HG02840 (cell line): ENCODE results near the gene FKBP2.
"Not testable (repeated sequence)": the region's sequence is repeated elsewhere in the genome, so short reads cannot be mapped to it uniquely, and the experiment has no call there.

Source experiments
- ATAC-seq: cut with Tn5 transposase; IDR thresholded peaks from one replicate; pipeline ENCODE4 v1.9.1; 2021; ENCODE audit warnings: mild to moderate bottlenecking, moderate library complexity, moderate number of reproducible peaks; ENCODE audit not compliant: unreplicated experiment, low FRiP score

The FKBP2 gene

DNA sequence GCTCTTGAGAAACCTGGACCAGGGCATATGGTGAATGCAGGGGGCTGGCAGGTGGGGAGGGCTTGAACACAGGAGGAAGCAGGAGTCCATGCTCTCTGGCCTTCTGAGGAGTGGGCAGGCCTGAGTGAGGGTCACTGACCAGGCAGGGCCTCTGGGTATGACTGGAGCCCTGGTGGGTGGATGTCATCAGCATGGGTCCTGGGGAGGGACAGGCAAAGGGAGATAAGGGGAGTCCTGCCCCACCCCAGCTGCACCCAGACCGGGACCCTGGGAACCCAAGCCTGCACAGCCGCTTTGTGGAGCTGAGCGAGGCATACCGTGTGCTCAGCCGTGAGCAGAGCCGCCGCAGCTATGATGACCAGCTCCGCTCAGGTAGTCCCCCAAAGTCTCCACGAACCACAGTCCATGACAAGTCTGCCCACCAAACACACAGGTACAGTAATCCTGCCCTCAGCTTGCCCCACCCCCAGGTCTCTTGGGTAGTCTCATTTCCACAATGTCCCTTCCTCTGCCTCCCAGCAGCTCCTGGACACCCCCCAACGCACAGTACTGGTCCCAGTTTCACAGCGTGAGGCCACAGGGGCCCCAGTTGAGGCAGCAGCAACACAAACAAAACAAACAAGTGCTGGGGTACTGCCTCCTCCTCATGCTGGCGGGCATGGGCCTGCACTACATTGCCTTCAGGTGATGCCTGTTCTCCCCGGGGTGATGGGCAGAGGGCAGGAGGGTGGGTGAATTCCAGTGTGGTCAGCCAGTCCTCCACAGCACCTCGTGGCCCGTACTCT lies 8.5 kb upstream of the FKBP2 start:
- no peak for ATAC-seq

DNA sequence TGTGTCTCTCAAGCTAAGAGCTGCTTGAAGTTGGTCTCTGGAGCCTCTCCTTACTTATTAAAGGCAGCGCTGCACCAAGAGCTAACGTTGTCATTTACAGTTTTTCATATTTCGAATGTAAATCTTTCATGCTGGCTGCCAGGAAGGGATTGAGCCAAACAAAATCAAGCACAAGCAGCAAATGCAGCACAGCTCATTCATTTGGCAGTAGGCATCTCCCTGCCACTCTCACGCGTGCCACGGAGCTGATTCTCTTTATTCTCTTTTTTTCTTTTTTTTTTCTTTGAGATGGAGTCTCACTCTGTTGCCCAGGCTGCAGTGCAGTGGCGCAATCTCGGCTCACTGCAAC lies 8.0 kb upstream of the FKBP2 start:
- ATAC-seq: no peak

DNA sequence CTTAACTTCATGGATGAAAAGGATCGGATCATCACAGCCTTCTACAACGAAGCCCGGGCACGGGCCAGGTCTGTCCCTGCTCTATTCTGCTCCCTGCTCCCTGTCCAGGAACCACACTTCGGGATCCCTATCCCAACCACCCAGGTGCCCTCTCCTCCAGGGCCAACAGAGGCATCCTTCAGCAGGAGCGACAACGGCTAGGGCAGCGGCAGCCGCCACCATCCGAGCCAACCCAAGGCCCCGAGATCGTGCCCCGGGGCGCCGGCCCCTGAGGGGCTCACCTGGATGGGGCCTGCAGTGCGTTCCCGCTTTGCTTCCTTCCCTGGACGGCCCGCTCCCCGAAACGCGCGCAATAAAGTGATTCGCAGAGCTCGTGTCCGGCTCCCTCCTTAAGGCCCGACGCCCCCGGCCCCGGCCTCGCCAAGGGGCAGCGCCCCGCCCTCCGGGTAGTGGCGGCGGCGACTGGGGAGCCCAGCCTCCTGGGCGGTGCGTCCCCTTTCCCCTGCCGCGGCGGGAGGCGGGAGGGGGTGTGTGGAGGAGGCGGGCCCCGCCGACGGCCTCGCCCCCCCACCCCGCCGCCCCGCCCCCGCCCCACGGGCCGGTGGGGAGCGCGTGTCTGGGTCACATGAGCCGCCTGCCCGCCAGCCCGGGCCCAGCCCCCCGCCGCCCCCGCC lies 6.8 kb upstream of the FKBP2 start, which contains the start of gene VEGFB:
Gene VEGFB, plus strand, starts transcription at position 672 of the 674 bp plus-strand sequence. CDS start 250 bp downstream, outside the sequence.
- no peak for ATAC-seq

DNA sequence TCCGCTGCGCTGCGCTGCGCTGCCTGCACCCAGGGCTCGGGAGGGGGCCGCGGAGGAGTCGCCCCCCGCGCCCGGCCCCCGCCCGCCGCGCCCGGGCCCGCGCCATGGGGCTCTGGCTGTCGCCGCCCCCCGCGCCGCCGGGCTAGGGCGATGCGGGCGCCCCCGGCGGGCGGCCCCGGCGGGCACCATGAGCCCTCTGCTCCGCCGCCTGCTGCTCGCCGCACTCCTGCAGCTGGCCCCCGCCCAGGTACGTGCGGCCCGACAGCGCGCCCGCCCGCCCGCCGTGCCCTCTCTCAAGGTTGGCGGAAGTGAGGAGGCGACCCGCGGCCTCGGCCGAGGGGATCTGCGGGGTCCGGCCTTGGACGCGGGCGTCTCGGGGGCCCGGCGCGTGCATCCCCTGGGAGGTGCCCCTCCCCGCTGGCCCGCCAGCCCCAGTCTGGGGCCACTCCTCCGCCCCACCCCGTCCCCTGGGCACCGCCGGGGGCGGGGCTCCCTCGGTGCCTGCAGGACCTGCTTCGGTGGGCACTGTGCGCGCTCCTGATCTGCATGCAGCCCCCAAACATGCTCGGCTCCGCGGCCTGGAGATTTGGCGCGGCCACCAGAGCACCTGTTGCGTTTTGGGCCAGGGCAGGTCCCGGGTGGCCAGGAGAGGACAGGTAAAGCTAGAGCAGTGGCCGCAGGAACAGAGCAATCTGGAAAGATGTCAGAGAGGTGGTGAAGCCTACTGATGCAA lies 6.1 kb upstream of the FKBP2 start:
- ATAC-seq: no peak

DNA sequence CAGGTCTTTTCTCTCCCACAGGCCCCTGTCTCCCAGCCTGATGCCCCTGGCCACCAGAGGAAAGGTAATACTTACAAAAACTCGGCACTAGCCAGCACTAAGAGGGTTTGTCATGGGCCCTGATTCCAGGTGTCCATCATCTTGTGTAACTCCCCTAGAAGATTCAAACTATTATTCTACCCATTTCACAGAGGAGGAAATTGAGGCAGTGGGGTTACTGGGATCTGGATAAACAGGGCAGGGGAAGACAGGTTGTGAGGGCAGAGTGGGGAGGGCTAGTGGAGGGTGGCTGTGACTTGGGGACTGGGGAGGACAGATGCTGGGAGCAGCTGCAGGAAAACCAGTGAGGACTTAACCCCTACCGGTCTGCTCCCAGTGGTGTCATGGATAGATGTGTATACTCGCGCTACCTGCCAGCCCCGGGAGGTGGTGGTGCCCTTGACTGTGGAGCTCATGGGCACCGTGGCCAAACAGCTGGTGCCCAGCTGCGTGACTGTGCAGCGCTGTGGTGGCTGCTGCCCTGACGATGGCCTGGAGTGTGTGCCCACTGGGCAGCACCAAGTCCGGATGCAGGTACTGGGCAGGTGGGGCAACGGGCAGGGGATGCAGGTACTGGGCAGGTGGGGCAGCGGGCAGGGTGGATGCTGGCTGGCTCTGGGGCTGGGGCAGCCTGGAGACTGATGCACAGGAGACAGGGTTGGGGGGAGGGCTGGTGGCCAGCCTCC lies 5.3 kb upstream of the FKBP2 start:
- ATAC-seq: no peak

DNA sequence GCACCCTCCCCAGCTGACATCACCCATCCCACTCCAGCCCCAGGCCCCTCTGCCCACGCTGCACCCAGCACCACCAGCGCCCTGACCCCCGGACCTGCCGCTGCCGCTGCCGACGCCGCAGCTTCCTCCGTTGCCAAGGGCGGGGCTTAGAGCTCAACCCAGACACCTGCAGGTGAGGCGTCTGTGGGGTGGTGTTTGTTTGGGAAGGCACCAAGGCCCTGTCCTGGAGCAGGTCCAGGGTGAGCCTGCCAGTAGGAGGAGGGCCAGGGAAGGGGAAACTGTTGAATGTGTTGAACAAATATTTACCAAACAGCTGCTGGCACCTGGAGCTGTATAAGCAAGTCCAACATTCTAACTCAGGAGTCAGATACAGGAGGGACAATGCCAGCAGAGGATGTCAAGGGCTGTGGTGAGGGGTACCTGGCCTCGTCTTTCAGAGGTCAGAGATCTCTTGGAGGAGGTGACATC lies 3.4 kb upstream of the FKBP2 start:
- no peak for ATAC-seq

DNA sequence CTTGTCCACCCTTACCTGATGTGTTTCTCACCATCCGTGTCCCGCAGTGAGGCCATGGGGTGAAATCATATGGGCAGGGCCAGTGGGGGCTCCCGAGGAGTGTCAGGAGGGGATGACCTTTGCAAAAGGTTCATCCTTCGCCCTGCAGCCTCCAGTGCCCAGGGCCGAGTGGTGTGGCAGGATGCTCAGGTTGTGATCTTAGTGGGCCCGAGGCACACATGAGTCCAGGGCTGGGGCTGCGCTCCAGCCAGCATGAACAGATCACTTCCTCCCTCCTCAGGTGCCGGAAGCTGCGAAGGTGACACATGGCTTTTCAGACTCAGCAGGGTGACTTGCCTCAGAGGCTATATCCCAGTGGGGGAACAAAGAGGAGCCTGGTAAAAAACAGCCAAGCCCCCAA lies 2.8 kb upstream of the FKBP2 start:
- no peak for ATAC-seq

DNA sequence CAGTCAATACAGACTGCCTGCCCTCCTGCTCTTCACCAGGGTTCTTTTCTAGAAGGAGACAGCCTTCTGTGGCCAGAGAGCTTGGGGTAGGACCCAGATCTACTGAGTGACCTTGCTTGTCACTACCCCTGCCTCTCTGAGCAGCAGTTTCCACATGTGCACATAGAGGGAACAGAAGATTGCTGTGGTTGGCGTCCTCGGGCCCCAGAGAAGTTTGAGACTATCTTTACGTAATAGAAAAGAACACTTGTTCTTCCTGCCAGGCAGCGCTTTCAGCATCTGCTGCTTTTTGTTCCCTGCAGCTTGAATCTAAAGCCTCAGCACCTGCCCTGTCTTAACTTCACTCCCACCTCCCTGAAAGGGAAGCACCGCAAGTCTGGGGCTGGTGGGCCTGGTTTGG lies 1.9 kb upstream of the FKBP2 start:
- ATAC-seq: no peak

DNA sequence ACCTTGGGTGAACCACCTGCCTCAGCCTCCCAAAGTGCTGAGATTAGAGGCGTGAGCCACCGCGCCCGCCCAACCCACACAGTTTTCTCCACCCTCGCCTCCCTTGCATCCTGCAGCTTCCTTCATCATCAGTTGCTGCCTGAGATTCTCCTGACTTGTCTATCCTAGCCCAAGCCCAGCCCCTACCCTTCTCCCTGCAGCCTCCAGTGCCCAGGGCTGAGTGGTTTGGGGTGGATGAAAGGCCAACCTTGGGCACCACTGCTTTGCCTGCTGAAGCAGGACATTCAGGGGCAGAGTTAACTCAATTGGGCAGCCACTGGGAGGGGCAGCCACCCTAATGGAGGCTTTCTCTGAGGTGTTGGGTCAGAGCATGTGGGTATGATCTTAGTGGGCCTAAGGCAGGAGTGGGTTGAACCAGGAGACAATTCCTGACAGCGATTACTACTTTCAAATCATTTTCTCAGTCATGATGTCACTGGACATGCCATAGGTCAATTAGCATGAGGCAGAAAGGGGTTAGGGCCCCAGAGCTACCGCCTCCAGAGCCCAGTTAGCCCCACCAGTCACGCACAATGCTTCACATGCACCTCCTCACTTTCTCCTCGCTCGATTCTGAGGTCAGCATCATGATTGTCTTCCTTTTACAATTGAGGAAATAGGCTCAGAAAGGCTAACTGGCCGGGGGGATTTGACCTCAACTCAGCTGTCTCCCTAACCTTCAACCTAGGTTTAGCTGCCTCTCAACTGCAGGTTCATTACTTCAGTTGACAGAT lies 1.0 kb upstream of the FKBP2 start:
- ATAC-seq: no peak

DNA sequence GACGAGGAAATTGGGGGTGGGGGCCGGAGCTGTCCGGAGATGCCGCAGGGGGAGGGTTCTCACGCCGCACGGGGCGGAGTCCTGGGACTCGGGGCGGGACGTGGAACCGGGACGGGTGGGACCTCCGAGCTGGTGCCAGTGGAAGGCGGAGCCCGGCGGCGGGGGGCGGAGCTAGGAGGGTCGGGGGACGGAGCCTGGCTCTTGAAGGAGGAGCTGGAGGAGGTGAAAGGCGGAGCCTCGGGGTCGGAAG lies 271 bp downstream of the FKBP2 start:
- ATAC-seq: peak; percentile 55

DNA sequence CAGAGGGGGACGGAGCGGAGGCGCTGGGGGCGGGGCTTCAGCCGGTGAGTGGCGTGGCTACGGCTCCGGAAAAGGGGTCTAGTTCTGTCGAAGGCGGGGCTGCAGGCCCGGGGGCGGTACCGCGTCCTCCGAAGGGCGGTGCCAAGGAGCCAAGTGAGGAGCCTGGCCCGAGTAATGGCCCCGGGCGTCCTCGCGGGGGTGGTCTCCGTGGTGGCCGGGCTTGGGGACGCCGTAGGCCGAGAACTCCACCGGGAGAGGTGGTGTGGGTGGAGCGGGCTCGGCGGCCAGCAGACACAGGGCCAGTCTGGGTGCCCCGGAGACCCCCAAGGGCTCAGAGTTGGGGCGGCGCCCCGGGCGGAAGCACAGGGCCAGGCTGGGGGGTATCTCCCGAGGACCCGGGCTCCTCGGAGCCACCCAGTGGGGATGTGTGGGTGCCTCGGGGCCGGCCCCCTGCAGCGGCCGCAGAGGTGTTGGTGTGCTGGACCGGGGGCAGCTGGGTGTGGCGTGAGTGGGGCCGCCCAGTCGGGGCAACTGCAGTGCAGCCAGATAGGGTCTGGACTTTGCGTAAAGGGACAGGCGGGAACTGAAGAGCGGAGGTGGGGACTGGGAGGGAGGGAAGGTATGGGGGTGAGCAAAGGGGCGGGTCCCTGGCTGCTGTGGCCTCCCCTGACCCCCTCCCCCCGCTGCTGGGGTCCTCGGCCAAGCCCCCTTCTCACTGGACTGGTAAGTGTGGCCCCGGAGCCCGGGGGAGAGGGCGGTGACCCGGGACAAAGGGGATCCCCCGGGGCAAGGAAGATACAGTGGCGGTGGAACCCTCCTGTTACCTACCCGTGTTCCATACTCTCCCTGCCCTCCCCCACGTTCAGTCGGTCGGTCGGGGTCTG lies 838 bp downstream of the FKBP2 start:
- no peak for ATAC-seq

DNA sequence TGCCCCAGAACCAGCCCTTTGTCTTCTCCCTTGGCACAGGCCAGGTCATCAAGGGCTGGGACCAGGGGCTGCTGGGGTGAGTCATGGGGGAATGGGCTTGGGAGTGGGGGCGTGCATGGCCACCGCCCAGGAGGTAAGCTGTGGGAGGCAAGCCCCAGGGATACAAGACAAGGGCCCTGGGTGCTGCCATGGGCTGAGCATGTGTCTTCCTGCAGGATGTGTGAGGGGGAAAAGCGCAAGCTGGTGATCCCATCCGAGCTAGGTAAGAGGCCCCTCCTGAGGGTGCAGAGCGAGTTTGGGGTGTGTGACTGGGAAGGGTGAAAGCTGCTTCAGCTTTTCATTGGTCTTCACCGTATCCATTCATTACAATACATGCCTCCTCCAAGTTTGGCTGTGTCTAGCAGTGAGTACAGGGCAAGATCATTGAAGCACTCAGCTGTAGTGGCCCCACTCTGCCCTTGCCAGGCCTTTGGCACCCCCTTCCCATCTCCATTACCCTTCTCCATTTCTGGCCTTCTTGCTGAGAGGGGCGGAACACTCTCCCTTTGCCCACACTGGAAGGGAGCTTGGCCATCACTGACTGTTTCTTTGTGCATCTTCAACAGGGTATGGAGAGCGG lies 2.5 kb downstream of the FKBP2 start:
- no peak for ATAC-seq

DNA sequence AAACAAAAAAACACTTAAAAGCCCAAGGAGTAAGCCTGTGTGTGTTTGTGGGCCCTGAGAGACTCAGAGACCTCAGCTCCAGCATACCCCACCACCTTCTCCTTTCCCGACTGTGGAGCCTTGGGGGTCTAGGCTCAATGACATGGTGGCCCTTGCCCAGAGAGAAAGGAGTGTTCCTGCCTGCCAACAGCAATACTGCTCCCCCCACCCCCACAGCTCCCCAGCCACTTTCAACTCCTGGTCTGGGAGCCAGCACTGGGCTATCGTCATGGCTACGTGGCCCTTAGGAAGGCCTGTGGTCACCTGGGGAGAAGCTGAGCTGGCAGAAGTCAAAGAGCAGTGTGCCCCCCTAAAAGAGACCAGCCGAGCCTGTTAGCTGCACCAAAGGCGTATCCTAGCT lies 3.2 kb downstream of the FKBP2 start:
- ATAC-seq: no peak

DNA sequence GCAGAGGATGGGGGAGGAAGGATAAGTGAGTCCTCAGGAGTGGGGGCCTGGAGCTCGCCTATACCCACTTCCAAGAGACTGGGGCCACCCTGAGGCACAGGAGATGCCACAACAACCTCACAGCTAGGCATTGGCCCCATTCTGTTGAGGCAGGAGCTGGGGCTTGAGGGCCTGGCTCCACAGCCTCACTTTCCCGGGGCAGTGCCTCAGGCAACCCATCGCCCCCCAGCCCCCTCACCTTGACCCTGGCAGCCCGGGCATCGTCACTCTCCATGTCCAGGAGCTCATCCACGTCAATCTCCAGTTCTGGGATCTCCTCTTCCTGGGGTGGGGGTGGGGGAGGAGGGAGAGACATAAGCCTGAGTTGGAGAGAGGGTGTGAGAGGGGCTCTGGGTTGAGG lies 4.1 kb downstream of the FKBP2 start:
- no peak for ATAC-seq

DNA sequence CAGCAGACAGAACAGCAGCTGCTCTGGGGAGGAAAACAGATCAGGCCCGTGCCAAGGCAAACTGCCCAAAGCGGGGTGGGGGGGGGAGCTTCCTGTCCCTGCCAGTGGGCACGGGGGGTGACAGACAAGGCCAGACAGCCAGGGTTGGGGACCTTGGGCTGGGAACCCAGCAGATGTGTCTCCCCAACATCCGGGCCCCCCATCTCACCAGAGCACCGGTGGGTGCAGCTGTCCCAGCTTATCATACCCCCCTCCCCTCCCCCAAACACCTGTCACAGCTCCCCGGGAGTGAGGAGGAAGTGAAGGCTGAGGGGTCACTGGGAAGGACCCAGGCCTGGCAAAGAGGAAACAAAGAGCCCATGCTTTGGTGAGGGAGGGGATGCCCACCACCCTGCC lies 4.5 kb downstream of the FKBP2 start:
- no peak for ATAC-seq

DNA sequence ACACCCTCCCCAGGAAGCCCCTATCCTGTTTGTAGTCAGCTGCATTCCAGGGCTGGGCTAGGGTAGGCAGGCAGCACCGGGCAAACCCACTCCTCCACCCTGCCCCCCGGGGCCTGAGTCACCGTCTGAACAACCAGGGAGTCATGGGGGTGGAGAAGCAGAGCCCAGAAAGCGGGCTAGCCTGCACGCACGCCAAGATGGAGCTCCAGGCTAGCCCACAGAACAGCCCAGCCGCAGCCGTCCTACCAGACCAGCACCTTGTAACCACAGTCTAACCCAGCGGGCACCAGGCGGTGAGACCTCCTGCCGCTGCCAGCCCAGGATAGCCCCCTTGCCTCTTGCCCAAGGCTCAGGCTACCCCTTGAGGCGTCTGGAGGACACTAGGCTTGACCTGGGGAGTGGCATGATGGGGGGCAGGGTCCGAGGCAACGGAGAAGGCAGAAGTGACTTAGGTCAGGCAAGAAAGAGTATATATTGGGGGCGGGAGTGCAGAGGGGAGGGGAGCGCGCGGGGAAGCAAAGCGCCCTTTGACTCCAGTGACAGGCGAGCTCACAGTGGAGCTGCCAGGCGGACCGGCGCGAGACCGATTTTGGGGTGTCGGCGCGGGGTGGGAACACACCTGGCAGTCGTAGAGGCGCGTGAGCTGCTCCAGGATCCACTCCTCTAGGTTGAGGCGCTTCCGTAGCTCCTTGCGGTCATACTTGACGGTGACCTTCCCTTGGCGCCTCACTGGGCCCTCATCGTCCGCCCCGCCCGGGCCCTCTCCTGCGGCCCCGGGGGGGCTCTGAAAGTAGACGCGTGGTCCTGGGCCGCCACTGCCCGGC lies 5.1 kb downstream of the FKBP2 start:
- ATAC-seq: no peak

DNA sequence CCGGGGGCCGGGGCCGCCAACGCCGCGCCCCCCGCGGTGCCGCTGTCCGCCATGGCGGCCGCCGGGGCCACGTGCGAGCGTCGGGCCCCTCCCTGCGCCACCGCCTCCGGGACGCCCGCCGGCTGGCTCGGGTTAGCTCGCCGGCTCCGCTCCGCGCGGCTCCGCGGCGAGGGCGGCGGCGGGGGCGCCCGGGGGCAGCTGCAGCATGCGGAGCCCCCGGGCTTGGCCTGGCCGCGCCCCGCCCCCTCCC lies 5.7 kb downstream of the FKBP2 start:
- ATAC-seq: not testable (repeated sequence)
